ACHN (cell line): ENCODE results near the gene TYW5.

Experiments
- DNase-seq: peaks from one replicate; pipeline ENCODE4 v3.0.0-alpha.2; 2015
- in situ Hi-C: cut with HindIII; loops from 2 replicates; pipeline ENCODE4 v1.10.0; 2017; ENCODE audit warnings: low sequenced_read_pairs, low pct_ligation_motif_present, low pct_unique_long_range_greater_than_20kb

The TYW5 gene

DNA sequence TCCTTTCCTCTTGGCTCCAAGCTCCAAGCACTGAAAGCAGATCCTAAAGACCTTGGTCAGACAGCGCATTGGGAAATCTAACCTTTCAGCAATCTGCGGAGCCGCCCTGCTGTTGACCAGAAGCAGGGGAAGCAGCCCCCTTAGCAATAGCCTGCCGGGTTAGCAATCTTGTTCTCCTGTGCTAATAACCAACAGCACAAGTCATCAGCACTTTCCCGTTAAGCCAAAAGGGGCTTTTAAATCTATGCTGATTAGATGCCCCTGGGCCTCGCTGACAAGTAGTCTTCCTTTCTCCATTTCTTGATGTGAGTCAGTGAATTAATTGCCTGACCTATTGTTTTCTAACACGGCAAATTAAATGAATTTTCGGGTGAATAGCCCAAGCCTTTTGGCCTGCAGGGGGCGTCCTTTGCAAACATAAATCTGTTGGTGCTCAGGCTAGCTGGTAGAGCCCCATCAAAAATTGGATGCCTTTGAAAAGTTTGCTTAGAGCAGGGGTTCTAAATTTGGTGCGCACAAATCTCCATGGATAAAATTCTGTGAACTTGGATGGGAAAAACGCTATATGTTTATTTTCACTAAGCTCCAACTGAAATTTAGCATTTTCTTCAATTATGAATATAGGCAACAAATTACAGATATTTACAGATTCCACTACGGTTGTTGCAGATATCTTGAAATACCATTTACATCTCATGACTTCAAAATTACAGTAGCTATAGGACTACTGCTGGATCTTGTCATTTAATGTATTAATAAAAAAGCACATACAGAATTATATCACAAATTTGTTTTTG, 24.7 kb upstream of the TYW5 start:
- in situ Hi-C loops: loop anchor here (25.0 kb wide), 1 partner anchor 507 kb away; no protein-coding TSS in a partner anchor
- peak; percentile 79 for DNase-seq

DNA sequence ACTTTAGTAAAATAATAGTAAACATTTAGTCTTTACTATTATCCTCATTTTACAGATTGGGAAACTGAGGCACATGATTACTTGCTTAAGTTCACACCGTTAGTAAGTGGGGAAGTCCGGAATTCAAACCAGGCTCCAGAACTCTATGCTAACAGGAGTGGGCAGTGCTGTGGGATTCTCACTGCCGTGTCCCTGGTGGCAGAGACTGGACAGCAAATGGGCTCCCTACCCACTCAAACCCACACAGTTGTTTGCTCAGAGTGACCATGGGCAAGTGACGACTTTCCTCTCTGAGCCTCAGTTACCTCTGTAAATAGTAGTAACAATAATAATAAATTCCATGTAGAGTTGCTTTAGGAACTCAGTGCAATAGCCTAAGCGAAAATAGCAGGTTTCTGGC, 24.1 kb upstream of the TYW5 start:
- in situ Hi-C loops: loop anchor here (25.0 kb wide), 1 partner anchor 508 kb away; no protein-coding TSS in a partner anchor

DNA sequence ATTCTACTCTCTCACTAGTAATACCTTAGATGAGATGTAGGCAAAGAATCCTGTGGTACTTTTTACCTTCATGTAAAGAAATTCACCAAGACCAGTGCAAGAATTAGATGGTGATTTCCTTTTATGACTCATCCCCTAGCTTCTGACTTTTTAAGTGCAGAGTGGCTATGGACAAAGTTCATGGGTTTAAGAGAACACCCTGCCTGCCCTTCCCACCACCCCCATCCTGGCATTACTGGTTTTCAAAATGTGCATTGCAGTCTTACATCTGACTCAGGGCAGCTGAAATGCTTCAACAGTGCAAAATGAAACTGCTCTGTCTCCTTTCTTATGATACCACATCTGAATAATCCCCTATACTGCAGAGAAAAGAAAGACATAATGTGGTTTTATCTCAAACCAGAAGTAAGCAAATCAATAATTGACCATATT, 22.7 kb upstream of the TYW5 start:
- in situ Hi-C loops: loop anchor here (25.0 kb wide), 1 partner anchor 509 kb away; no protein-coding TSS in a partner anchor
- peak; percentile 80 for DNase-seq

More for the DNA sequence above, 24.1 kb upstream of the TYW5 start:
- DNase-seq: no peak

- in situ Hi-C loops: loop anchor here (25.0 kb wide), 1 partner anchor 512 kb away; no protein-coding TSS in a partner anchor
- DNase-seq: no peak
Observed at GRCh38 chr2:199975273-199975895, 20.1 kb upstream of the TYW5 start.

GRCh38 chr2:199973703-199974102, 18.4 kb upstream of the TYW5 start:
- in situ Hi-C loops: no loop called here
- peak; percentile 57 for DNase-seq

- in situ Hi-C loops: no loop called here
- no peak for DNase-seq
Observed at GRCh38 chr2:199972088-199972626, 16.9 kb upstream of the TYW5 start.

GRCh38 chr2:199968126-199968525, 12.8 kb upstream of the TYW5 start:
- no peak for DNase-seq

GRCh38 chr2:199966976-199967375, 11.7 kb upstream of the TYW5 start:
- DNase-seq: no peak
- in situ Hi-C loops: no loop called here

More at GRCh38 chr2:199968126-199968525, 12.8 kb upstream of the TYW5 start:
- in situ Hi-C loops: no loop called here

DNA sequence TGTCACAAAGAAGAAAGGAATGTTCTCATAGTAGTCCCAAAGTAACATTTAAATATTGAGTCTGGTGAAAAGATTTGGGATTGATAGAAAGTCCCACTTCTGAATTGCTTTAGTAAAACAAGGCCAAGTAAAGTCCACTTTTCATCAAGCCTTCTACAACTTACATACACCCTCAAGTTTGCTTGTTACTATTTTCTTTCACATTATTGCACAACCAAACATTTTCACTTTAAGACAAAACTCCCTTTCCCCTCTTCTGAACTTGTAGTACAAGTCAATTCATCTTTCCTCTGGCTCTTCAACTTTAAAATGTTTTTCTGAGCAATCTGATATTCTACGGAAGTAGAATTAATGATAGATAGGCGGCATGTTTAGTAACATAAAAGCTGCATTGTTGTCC, 11.1 kb upstream of the TYW5 start:
- in situ Hi-C loops: no loop called here
- no peak for DNase-seq

DNA sequence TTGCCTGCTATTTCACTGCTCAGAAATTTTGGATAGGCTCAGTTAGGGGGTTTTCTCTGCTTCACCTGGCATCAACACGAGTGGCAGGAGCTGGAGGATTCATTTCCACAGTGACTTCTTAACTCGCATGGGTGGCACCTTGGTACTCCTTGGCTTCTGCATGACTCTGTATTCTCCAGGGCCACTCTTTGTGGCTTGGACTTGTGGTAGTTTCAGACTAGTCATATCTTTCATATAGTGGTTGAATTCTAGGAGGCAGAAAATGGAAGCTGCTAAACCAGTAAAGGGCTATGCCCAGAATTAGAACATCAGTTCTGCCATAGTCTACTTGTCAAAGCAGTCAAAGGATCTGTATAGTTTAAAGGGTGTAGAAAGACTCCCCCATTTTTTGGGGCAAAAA, 6.9 kb upstream of the TYW5 start:
- DNase-seq: no peak
- in situ Hi-C loops: no loop called here

DNA sequence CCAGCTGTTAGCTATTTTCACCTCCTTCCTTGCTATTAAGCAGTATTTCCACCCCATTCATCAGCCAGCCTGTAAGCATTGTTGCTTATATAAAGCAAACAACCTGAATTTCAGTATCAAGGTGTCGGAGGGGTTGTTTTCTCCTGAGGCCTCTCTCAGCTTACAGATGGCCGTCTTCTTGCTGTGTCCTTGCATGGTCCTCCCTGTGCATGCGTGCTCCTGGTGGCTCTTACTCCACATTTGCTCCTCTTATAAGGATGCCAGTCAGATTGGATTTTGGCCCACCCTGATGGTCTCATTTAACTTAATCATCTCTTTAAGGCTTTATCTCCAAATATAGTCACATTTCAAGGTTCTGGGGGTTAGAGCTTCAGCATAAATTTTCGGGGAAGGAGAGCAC, 2.7 kb upstream of the TYW5 start:
- in situ Hi-C loops: no loop called here
- no peak for DNase-seq

DNA sequence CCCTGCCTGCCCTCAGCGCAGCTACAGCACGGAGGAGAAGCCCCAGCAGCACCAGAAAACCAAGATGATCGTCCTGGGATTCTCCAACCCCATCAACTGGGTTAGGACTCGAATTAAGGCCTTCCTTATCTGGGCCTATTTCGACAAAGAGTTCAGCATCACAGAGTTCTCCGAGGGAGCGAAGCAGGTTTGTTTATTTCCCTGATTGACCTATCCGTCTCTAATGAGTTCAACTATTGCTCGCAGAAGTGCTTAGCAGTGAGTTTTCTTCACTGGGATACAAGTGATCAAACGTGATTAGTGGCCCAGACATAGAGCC, 730 bp upstream of the TYW5 start:
- in situ Hi-C loops: no loop called here
- no peak for DNase-seq

DNA sequence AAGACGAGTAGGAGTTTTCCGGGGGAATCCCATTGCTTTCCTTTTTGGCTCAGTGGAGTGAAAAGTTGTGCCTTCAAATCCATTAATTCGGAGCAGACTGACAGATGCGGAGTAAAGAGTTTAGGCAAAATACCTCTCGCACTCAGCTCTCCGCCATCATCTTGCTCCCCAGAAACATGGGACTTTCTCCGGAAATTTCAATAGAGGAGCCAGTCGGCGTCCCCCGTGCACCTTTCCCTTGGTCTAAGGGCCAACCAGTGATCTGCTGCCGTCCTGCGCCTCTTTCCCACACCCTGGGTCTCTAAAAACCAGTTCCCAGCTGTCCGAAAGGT, 318 bp downstream of the TYW5 start:
- peak; percentile 54 for DNase-seq
- in situ Hi-C loops: no loop called here

- DNase-seq: no peak
- in situ Hi-C loops: no loop called here
Observed at GRCh38 chr2:199951023-199951422, 4.3 kb downstream of the TYW5 start.

DNA sequence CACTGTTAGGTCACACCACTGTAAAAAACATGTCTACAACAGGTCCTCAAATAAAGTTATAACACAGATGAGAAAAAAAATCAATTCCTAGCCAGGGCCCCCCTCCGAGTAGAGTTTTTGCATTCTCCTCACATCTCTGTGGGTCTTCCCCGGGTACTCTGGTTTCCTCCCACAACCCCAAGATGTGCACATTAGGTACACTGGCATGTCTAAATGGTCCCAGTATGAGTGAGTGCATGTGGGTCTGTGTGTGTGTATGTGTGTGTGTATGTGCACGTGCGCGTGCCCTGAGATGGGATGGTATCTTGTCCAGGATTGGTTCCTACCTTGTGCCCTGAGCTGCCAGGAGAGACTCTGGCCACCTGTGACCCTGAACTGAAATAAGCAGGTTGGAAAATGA, 4.9 kb downstream of the TYW5 start:
- DNase-seq: no peak
- in situ Hi-C loops: no loop called here

GRCh38 chr2:199946836-199947235, 8.5 kb downstream of the TYW5 start:
- no peak for DNase-seq
- in situ Hi-C loops: no loop called here

DNA sequence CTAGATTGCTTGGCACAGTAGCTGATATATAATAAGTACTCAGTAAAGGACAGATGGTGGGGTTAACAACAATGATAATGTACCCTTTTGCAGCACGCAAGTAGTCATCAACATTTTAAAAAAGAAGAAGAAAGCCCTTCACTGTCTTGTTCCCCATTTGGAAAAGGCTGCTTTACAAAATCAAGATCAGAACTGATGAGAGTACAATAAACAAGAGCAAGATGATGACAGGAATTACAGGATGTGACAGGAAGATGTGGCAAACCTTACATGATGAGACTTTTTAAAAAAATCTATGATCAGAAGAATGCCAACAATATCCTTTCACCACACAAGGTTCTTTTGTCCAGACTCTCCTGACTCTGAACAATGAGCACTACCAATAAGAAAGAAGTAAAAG, 9.1 kb downstream of the TYW5 start:
- in situ Hi-C loops: no loop called here
- DNase-seq: no peak

GRCh38 chr2:199943373-199943772, 11.9 kb downstream of the TYW5 start:
- DNase-seq: no peak
- in situ Hi-C loops: no loop called here

GRCh38 chr2:199940373-199940772, 14.9 kb downstream of the TYW5 start:
- in situ Hi-C loops: no loop called here
- DNase-seq: peak; percentile 65

DNA sequence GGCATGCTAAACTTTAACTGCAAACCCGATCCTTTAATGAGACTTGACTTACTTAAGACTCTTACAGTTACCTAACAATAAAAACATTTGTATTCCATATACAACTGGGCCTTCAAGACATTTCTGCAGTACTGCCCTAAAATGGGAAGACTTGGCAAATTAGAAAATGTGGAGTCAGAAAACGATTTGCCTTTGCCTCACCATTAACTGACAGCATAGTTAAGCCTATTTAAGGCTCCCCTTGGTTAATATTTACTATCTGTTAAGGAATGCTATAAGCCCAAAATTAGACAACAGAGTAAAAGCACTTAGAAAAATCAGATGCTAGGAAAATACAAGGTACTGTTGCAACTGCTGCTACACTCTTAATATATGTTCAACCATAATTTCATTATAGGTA, 18.7 kb downstream of the TYW5 start:
- in situ Hi-C loops: no loop called here
- DNase-seq: no peak
